Heart left ventricle (tissue), 13 donors: ENCODE results near the gene TRIP13.

Experiments used
- POLR2A ChIP-seq, 2 donors: fragments of 450-650 bp; IDR thresholded peaks; one replicate each; pipeline ENCODE4 v1.6.1; 2017; ENCODE audit warnings: antibody characterized with exemption in 2 of 2, mild to moderate bottlenecking in 2 of 2, moderate library complexity in 2 of 2
- TF ChIP-seq, protein P1 (sequence below), 12 donors: fragments of 200-600 bp; sonication (generic) in 4 of 12; IDR thresholded peaks; one replicate each; pipeline versions ENCODE4 v1.5.0 to v1.8.0; 2018 to 2022; ENCODE audit warnings: antibody characterized with exemption in 12 of 12, mild to moderate bottlenecking in 5 of 12
- donor health status: ischemic (EF 13 %, LVEDD 7.1; RV severe dilation, severe dysfunction).
- donor health status: DM: no; HTN: yes; CAD: no.
- donor health status: DM: no; HTN: no; CAD: no.
- donor health status: ischemic (EF 25% LVEDD 6.9; RV normal size, moderate dysfunction).
- donor health status: ischemic (EF 25% LVEDD 5.7; RV mildly dilated, moderate dysfunction).
- donor health status: ischemic (EF 35%, LVEDD 5.7; RV mildly dilated, moderate dysfunction).
- donor health status: nonischemic (EF 11% LVEDD 7.7; RV severe dilation, severe dysfunction).
- donor health status: DM: yes; HTN: yes; CAD: no.
- donor health status: PGD.
- donor health status: ischemic (EF 29% LVEDD 5.4; RV normal size, mild dysfunction).
- donor health status: nonischemic (EF 23%, LVEDD 6.1; RV moderate dilation, normal function).

DNA sequence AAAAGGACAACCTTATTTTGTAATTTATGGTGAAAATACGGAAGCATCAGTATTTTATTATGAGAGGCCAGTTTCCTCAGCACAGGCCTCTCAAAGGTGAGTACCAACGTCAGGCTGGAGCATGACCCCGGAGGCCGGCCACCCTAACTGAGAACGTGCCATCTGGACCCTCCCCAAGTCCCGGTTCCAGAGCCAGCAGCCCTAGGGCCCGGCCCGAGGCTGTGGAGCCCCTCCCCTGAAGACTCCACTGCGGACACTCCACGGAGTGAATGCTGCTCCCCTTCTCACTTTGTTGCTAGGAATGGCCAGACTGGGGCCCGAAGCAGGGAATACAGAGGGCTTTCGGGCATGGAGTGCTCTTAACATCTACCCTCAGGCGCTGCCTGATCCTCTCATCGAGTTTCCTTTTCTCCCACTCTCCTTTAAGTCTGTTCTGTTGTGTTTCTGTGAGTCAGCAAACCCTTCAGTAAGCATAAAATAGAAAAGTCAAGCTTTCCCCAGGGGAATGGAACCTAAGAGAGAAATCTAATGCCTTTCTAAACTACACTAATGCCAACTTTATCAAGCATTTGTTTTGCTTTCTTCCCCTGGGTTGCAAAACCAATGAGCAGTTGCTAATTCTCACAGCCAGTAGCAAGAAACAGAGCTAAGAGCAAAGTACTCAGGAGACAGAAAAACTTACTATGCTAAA is 4.6 kb upstream of the TRIP13 start:
- TF ChIP-seq, protein P1, sequence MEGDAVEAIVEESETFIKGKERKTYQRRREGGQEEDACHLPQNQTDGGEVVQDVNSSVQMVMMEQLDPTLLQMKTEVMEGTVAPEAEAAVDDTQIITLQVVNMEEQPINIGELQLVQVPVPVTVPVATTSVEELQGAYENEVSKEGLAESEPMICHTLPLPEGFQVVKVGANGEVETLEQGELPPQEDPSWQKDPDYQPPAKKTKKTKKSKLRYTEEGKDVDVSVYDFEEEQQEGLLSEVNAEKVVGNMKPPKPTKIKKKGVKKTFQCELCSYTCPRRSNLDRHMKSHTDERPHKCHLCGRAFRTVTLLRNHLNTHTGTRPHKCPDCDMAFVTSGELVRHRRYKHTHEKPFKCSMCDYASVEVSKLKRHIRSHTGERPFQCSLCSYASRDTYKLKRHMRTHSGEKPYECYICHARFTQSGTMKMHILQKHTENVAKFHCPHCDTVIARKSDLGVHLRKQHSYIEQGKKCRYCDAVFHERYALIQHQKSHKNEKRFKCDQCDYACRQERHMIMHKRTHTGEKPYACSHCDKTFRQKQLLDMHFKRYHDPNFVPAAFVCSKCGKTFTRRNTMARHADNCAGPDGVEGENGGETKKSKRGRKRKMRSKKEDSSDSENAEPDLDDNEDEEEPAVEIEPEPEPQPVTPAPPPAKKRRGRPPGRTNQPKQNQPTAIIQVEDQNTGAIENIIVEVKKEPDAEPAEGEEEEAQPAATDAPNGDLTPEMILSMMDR (IDR thresholded peaks at IDR 0.05) = no peak
- TF ChIP-seq POLR2A (IDR thresholded peaks at IDR 0.05) = no peak
